GM12878 (cell line): ENCODE measurements around the gene MAN1A1. TPM values are rescaled to one million over a fixed set of nuclear protein-coding genes. Genes with fewer than 3 reads are reported as not detected.

Experiments used
- ATAC-seq: fragments of 200-7000 bp; cut with Tn5 transposase; 3 replicates; pipeline ENCODE4 v1.9.1; 2020; ENCODE audit warnings: mild to moderate bottlenecking, moderate library complexity
- BruUV-seq: library from RNA; stranded (reverse); fragments of 400-500 nt; replicated peaks from 2 replicates; lab custom pipeline; 2021; lab: Mats Ljungman, UMichigan
- CTCF ChIA-PET: fragments of 300-600 bp; sonication (Branson Sonifier 250); formaldehyde crosslinking; extraction: SDS; loops from one replicate; lab custom pipeline; 2021; ENCODE audit warnings: inconsistent platforms; lab: Yijun Ruan, JAX
- POLR2A ChIA-PET: fragments of 350-600 bp; formaldehyde crosslinking; extraction: SDS; loops from one replicate; lab custom pipeline; 2021; ENCODE audit warnings: inconsistent platforms; lab: Charles Lee
- RAD21 ChIA-PET: fragments of 300-600 bp; sonication (Branson Sonifier 250); formaldehyde crosslinking; loops from one replicate; lab custom pipeline; 2023; ENCODE audit warnings: antibody characterized with exemption; ENCODE audit not compliant: unreplicated experiment; lab: Charles Lee
- SMC1A ChIA-PET: fragments of 300-600 bp; sonication (Branson Sonifier 250); formaldehyde crosslinking; loops from one replicate; lab custom pipeline; 2023; ENCODE audit not compliant: unreplicated experiment, uncharacterized antibody; lab: Charles Lee
- DNase-seq: peaks from one replicate; pipeline ENCODE4 v3.0.0-alpha.2; 2011; ENCODE audit warnings: low read depth, low spot score
- FAIRE-seq: peaks from 3 replicates; lab custom pipeline; 2011; peaks lifted over from hg19 to GRCh38; lab: Jason Lieb, UNC
- H2AFZ ChIP-seq: 2 replicates; pipeline ENCODE4 v1.6.0; 2011; ENCODE audit warnings: low read depth, low read length, control low read depth; ENCODE audit not compliant: control insufficient read depth
- H3K27ac ChIP-seq: 2 replicates; pipeline ENCODE4 v1.5.1; 2011; ENCODE audit warnings: control low read depth; ENCODE audit not compliant: control insufficient read depth, insufficient read depth
- H3K27me3 ChIP-seq, 2 experiments: replicated peaks in 1 of 2; 2 replicates each; pipeline versions ENCODE4 v1.6.0 to v1.6.1; 2011; ENCODE audit warnings: low read length in 1 of 2; ENCODE audit not compliant: control insufficient read depth in 2 of 2, insufficient read depth in 2 of 2
- H3K36me3 ChIP-seq, 2 experiments: 2 replicates each; pipeline ENCODE4 v1.5.1; 2011; ENCODE audit warnings: low read length in 1 of 2; ENCODE audit not compliant: control insufficient read depth in 2 of 2, insufficient read depth in 2 of 2
- H3K4me1 ChIP-seq: 2 replicates; pipeline ENCODE4 v1.6.1; 2011; ENCODE audit warnings: mild to moderate bottlenecking, low read length, moderate library complexity, mixed read lengths; ENCODE audit not compliant: control insufficient read depth, insufficient read depth
- H3K4me2 ChIP-seq: 2 replicates; pipeline ENCODE4 v1.6.0; 2011; ENCODE audit warnings: control low read depth; ENCODE audit not compliant: control insufficient read depth, insufficient read depth
- H3K4me3 ChIP-seq: fragments of 200-600 bp; sonication (generic); 2 replicates; pipeline ENCODE4 v1.5.1; 2016
- H3K79me2 ChIP-seq: 2 replicates; pipeline ENCODE4 v1.6.0; 2011; ENCODE audit warnings: low read length; ENCODE audit not compliant: control insufficient read depth, insufficient read depth
- H3K9ac ChIP-seq: 2 replicates; pipeline ENCODE4 v1.8.0; 2011; ENCODE audit warnings: low read length, control low read depth, mixed read lengths; ENCODE audit not compliant: control insufficient read depth, insufficient read depth
- H3K9me3 ChIP-seq: replicated peaks from 3 replicates; pipeline ENCODE4 v1.5.1; 2011; ENCODE audit warnings: mild to moderate bottlenecking, low read length; ENCODE audit not compliant: control insufficient read depth, insufficient read depth
- H4K20me1 ChIP-seq: 2 replicates; pipeline ENCODE4 v1.6.0; 2011; ENCODE audit not compliant: control insufficient read depth, insufficient read depth
- ATF3 ChIP-seq: IDR thresholded peaks from 2 replicates; pipeline ENCODE4 v1.6.1; 2011; ENCODE audit warnings: low read depth, mild to moderate bottlenecking, low read length, moderate library complexity, borderline replicate concordance; ENCODE audit errors: extremely low read depth
- ATF7 ChIP-seq: fragments of 450-650 bp; IDR thresholded peaks from 2 replicates; pipeline ENCODE4 v1.6.1; 2016; ENCODE audit warnings: low read depth, mild to moderate bottlenecking
- CEBPB ChIP-seq, 2 experiments: fragments of 150-350 bp in 1 of 2; IDR thresholded peaks; 2 replicates each; pipeline ENCODE4 v1.6.1; 2012 to 2014; ENCODE audit warnings: low read depth in 2 of 2, low read length in 2 of 2, borderline replicate concordance in 1 of 2, inconsistent platforms in 1 of 2
- CREM ChIP-seq: IDR thresholded peaks from 2 replicates; pipeline ENCODE4 v1.6.1; 2014; ENCODE audit warnings: antibody characterized with exemption, low read depth
- CUX1 ChIP-seq: IDR thresholded peaks from 2 replicates; pipeline ENCODE4 v1.6.1; 2012; ENCODE audit warnings: improper control_type of control experiment, low read depth, low read length; ENCODE audit not compliant: insufficient replicate concordance
- EED ChIP-seq: sonication (generic); IDR thresholded peaks from 2 replicates; pipeline ENCODE4 v1.6.1; 2016; ENCODE audit warnings: antibody characterized with exemption, low read depth
- FOS ChIP-seq: IDR thresholded peaks from 3 replicates; pipeline ENCODE4 v1.6.1; 2011; ENCODE audit warnings: borderline replicate concordance; ENCODE audit not compliant: insufficient read length; ENCODE audit errors: extremely low read depth
- IKZF2 ChIP-seq, 2 experiments: fragments of 450-650 bp; IDR thresholded peaks; 2 replicates each; pipeline ENCODE4 v1.6.1; 2017; ENCODE audit warnings: mild to moderate bottlenecking in 2 of 2, moderate library complexity in 2 of 2
- MEF2A ChIP-seq: IDR thresholded peaks from 2 replicates; pipeline ENCODE4 v1.6.1; 2011; ENCODE audit warnings: low read depth, mild to moderate bottlenecking, low read length, moderate library complexity; ENCODE audit not compliant: insufficient read depth
- NRF1 ChIP-seq: conservative IDR thresholded peaks from 2 replicates; pipeline ENCODE4 v1.6.1; 2011; ENCODE audit warnings: mild to moderate bottlenecking, low read depth, low read length, improper control_type of control experiment
- POU2F2 ChIP-seq: IDR thresholded peaks from 3 replicates; pipeline ENCODE4 v1.6.1; 2011; ENCODE audit warnings: low read depth, mild to moderate bottlenecking, low read length, borderline replicate concordance
- PRDM15 ChIP-seq: fragments of 450-650 bp; formaldehyde crosslinking; IDR thresholded peaks from 2 replicates; pipeline ENCODE4 v1.4.0; 2020; ENCODE audit warnings: mild to moderate bottlenecking, moderate library complexity
- SRF ChIP-seq, 2 experiments: IDR thresholded peaks; 2 replicates each; pipeline ENCODE4 v1.6.1; 2011; ENCODE audit warnings: low read depth in 2 of 2, low read length in 2 of 2, mild to moderate bottlenecking in 1 of 2, moderate library complexity in 1 of 2
- SUZ12 ChIP-seq: fragments of 200-600 bp; sonication (generic); IDR thresholded peaks from one replicate; pipeline ENCODE4 v1.6.1; 2018; ENCODE audit warnings: antibody characterized with exemption, mild to moderate bottlenecking; ENCODE audit not compliant: unreplicated experiment
- USF2 ChIP-seq: IDR thresholded peaks from 2 replicates; pipeline ENCODE4 v1.6.1; 2011; ENCODE audit warnings: low read depth, low read length, improper control_type of control experiment, borderline replicate concordance
- WGBS: methylation state at CpG from one replicate; pipeline ENCODE4 v1.1.6; 2016; ENCODE audit warnings: low lambda C conversion rate; ENCODE audit not compliant: insufficient replicate concordance, insufficient coverage; ENCODE audit errors: missing lambda C conversion rate; 5-methylcytosine and 5-hydroxymethylcytosine counted together
- in situ Hi-C: fragments of 300-500 bp; cut with MboI; formaldehyde crosslinking; loops from 9 replicates; pipeline ENCODE4 v1.14.3; 2018; ENCODE audit warnings: mixed read lengths
- intact Hi-C: fragments of 100-400 bp; cut with micrococcal nuclease; formaldehyde crosslinking; loops from one replicate; pipeline ENCODE4 v1.14.2; 2022; ENCODE audit not compliant: unreplicated experiment
- polyA plus RNA-seq, 11 experiments: library from polyadenylated mRNA; depleted of rRNA in 4 of 11; unstranded in 6 of 11; stranded (reverse) in 5 of 11; fragments of >200 nt; fragmentation: Nextera tagmentation in 4 of 11; fragmentation: Illumina TruSeq in 1 of 11; extraction: Ambion mirVana in 4 of 11; extraction: Trizol in 1 of 11; gene quantifications; 1 replicate in 1 of 11; 2 replicates in 10 of 11; pipeline versions ENCODE4 v1.2.1 to v1.2.3, GENCODE V29; 2011 to 2016; ENCODE audit warnings: inconsistent platforms in 2 of 11, missing spikeins in 2 of 11, low read depth in 1 of 11
- total RNA-seq, 4 experiments: library from RNA; depleted of rRNA in 3 of 4; stranded (reverse); fragments of >200 nt in 3 of 4; fragmentation: Illumina TruSeq in 1 of 4; extraction: Trizol in 1 of 4; gene quantifications; 2 replicates each; pipeline versions ENCODE4 v1.2.1 to v1.2.3, GENCODE V29; 2013 to 2021

MAN1A1 gene
- total and polyA plus RNA-seq, 10 of the 15 experiments (the other 5 are each of a cell fraction or from before 2014, with no cell fraction given) = 5.4 to 28.1 (median 19.5) TPM

GRCh38 chr6:119249319-119249718, 100.2 kb downstream of the MAN1A1 start:
- 98% methylated on average over 4 of the region's 4 CpGs for WGBS
- no peak overlapping the region for H2AFZ ChIP-seq
- FAIRE-seq (no peak), DNase-seq (no peak), ATAC-seq (no peak)
- H3K9me3 ChIP-seq = no peaks in the 10 kb centered on the region
- in situ Hi-C loops (no loop called here), intact Hi-C loops (no loop called here)
- no TSS peak for BruUV-seq
- RAD21 ChIA-PET = no interaction called here
- CTCF ChIA-PET = no interaction called here
- no peak overlapping the region for H3K4me3 ChIP-seq
- POLR2A ChIA-PET = no interaction called here
- no peaks in the 10 kb centered on the region for H3K36me3 ChIP-seq
- SMC1A ChIA-PET = interaction anchor here (1.7 kb wide), 1 partner anchor 10 kb away, joined by 5 read pairs; no protein-coding TSS in a partner anchor
- H3K4me2 ChIP-seq = no peak overlapping the region
- no peak overlapping the region for H3K27ac ChIP-seq
- no peaks in the 10 kb centered on the region for H4K20me1 ChIP-seq
- no peaks in the 10 kb centered on the region for H3K4me1 ChIP-seq
- no peak overlapping the region for H3K9ac ChIP-seq
- H3K27me3 ChIP-seq = no peaks in the 10 kb centered on the region
- no peaks in the 10 kb centered on the region for H3K79me2 ChIP-seq
- TF ChIP-seq POU2F2 (no peak), IKZF2 (IDR thresholded peaks at IDR 0.05) (no peak), CUX1 (no peak), MEF2A (no peak), CEBPB (IDR thresholded peaks at IDR 0.05; ENCODE audit: borderline replicate concordance in 1 of 2, low read depth in 2 of 2, low read length in 2 of 2) (no peak), ATF7 (no peak), CREM (no peak), SRF (IDR thresholded peaks at IDR 0.05; ENCODE audit: low read depth in 2 of 2, low read length in 2 of 2) (no peak), NRF1 (no peak), FOS (no peak), PRDM15 (CRISPR knock-in tag) (no peak), SUZ12 (no peak), ATF3 (no peak), EED (no peak), USF2 (no peak)
